Astrocyte (in vitro differentiated cells and primary cell): Measurements from ENCODE around the gene VPS39. TPM values are rescaled to one million over a fixed set of nuclear protein-coding genes. Genes with fewer than 3 reads are reported as not detected.

ENCODE experiments used
- DNase-seq: peaks from one replicate; pipeline ENCODE4 v3.0.0-alpha.2; 2010; ENCODE audit warnings: low read depth
- FAIRE-seq: peaks from 2 replicates; lab custom pipeline; 2011; peaks lifted over from hg19 to GRCh38; lab: Jason Lieb, UNC
- H2AFZ ChIP-seq: 2 replicates; pipeline ENCODE4 v1.6.0; 2012; ENCODE audit warnings: low read depth, low read length, inconsistent platforms
- H3K27ac ChIP-seq: 2 replicates; pipeline ENCODE4 v1.5.1; 2011; ENCODE audit warnings: low read depth, low read length, inconsistent platforms
- H3K27me3 ChIP-seq: 2 replicates; pipeline ENCODE4 v1.6.0; 2011; ENCODE audit warnings: low read length, inconsistent platforms; ENCODE audit not compliant: insufficient read depth
- H3K36me3 ChIP-seq: 2 replicates; pipeline ENCODE4 v1.5.1; 2011; ENCODE audit warnings: low read length, inconsistent platforms; ENCODE audit not compliant: insufficient read depth
- H3K4me1 ChIP-seq: 2 replicates; pipeline ENCODE4 v1.5.1; 2011; ENCODE audit warnings: low read length, inconsistent platforms; ENCODE audit not compliant: insufficient read depth
- H3K4me2 ChIP-seq: 2 replicates; pipeline ENCODE4 v1.6.0; 2012; ENCODE audit warnings: low read length, inconsistent platforms
- H3K4me3 ChIP-seq: 2 replicates; pipeline ENCODE4 v1.5.1; 2011; ENCODE audit warnings: low read depth, mild to moderate bottlenecking, low read length, inconsistent platforms; ENCODE audit not compliant: insufficient read depth
- H3K79me2 ChIP-seq: 2 replicates; pipeline ENCODE4 v1.6.0; 2012; ENCODE audit warnings: mild to moderate bottlenecking, low read length, inconsistent platforms; ENCODE audit not compliant: insufficient read depth
- H3K9ac ChIP-seq: 2 replicates; pipeline ENCODE4 v1.6.0; 2012; ENCODE audit warnings: mild to moderate bottlenecking, low read length, inconsistent platforms
- H3K9me3 ChIP-seq: 2 replicates; pipeline ENCODE4 v1.5.1; 2012; ENCODE audit warnings: low read depth, mild to moderate bottlenecking, low read length, inconsistent platforms; ENCODE audit not compliant: insufficient read depth
- H4K20me1 ChIP-seq: 2 replicates; pipeline ENCODE4 v1.6.0; 2012; ENCODE audit warnings: low read length, inconsistent platforms; ENCODE audit not compliant: insufficient read depth
- H3K27ac Mint-ChIP-seq: one replicate; pipeline ENCODE4 v1.8.0; 2021; ENCODE audit warnings: mild to moderate bottlenecking, mixed read lengths; ENCODE audit not compliant: unreplicated experiment
- H3K27me3 Mint-ChIP-seq: one replicate; pipeline ENCODE4 v1.8.0; 2021; ENCODE audit warnings: low read depth, mixed read lengths; ENCODE audit not compliant: unreplicated experiment
- H3K36me3 Mint-ChIP-seq: one replicate; pipeline ENCODE4 v1.8.0; 2021; ENCODE audit warnings: low read depth, mixed read lengths; ENCODE audit not compliant: unreplicated experiment
- H3K4me1 Mint-ChIP-seq: one replicate; pipeline ENCODE4 v1.8.0; 2021; ENCODE audit warnings: low read depth, mixed read lengths; ENCODE audit not compliant: unreplicated experiment
- H3K4me3 Mint-ChIP-seq: one replicate; pipeline ENCODE4 v1.8.0; 2021; ENCODE audit warnings: mild to moderate bottlenecking, moderate library complexity, mixed read lengths; ENCODE audit not compliant: unreplicated experiment
- H3K9me3 Mint-ChIP-seq: one replicate; pipeline ENCODE4 v1.8.0; 2021; ENCODE audit warnings: mild to moderate bottlenecking, mixed read lengths; ENCODE audit not compliant: unreplicated experiment
- CTCF ChIP-seq: IDR thresholded peaks from 2 replicates; pipeline ENCODE4 v1.5.1; 2011; ENCODE audit warnings: low read depth, mild to moderate bottlenecking, inconsistent platforms, low read length, moderate library complexity; ENCODE audit not compliant: insufficient read depth
- EZH2 ChIP-seq: IDR thresholded peaks from 2 replicates; pipeline ENCODE4 v1.6.1; 2012; ENCODE audit warnings: mild to moderate bottlenecking, low read length, inconsistent platforms; ENCODE audit not compliant: insufficient read depth
- total RNA-seq: library from RNA; stranded (reverse); gene quantifications from 2 replicates; pipeline ENCODE4 v1.2.1, GENCODE V29; 2021

VPS39 gene
- total RNA-seq, 1 donor from 2014 or later = 60.6 TPM

GRCh38 chr15:42150219-42150970 lies 57.7 kb downstream of the VPS39 start:
- Mint-ChIP-seq H3K27ac (no peak overlapping the region), H3K27me3 (peaks cover 39% of the 10 kb centered on the region), H3K36me3 (no peaks in the 10 kb centered on the region), H3K4me3 (no peak overlapping the region), H3K9me3 (no peaks in the 10 kb centered on the region), H3K4me1 (peaks cover 2% of the 10 kb centered on the region)
- no peak for TF ChIP-seq EZH2
- no peak for TF ChIP-seq CTCF
- Histone ChIP-seq H3K36me3 (no peaks in the 10 kb centered on the region), H3K27ac (no peak overlapping the region), H3K9me3 (no peaks in the 10 kb centered on the region), H3K4me2 (no peak overlapping the region), H3K27me3 (peaks cover 8% of the 10 kb centered on the region), H4K20me1 (no peaks in the 10 kb centered on the region), H2AFZ (no peak overlapping the region), H3K4me3 (no peak overlapping the region), H3K4me1 (no peaks in the 10 kb centered on the region), H3K79me2 (no peaks in the 10 kb centered on the region), H3K9ac (no peak overlapping the region)
- no peak for FAIRE-seq
- no peak for DNase-seq

GRCh38 chr15:42149493-42150218 lies 58.4 kb downstream of the VPS39 start:
- no peak for FAIRE-seq

More at GRCh38 chr15:42149493-42150218, 58.4 kb downstream of the VPS39 start:
- Histone ChIP-seq H3K79me2 (no peaks in the 10 kb centered on the region), H3K27me3 (peaks cover 8% of the 10 kb centered on the region), H3K4me3 (no peak overlapping the region), H3K36me3 (no peaks in the 10 kb centered on the region), H3K4me2 (no peak overlapping the region), H4K20me1 (no peaks in the 10 kb centered on the region), H2AFZ (no peak overlapping the region), H3K9me3 (no peaks in the 10 kb centered on the region), H3K4me1 (no peaks in the 10 kb centered on the region), H3K9ac (no peak overlapping the region), H3K27ac (no peak overlapping the region)
- Mint-ChIP-seq H3K27ac (no peak overlapping the region), H3K27me3 (peaks cover 43% of the 10 kb centered on the region), H3K4me3 (no peak overlapping the region), H3K9me3 (no peaks in the 10 kb centered on the region), H3K36me3 (no peaks in the 10 kb centered on the region), H3K4me1 (peaks cover 2% of the 10 kb centered on the region)
- no peak for TF ChIP-seq CTCF
- no peak for TF ChIP-seq EZH2
- DNase-seq = no peak
